ENCODE data around the gene PLPP4.

The PLPP4 gene

DNA sequence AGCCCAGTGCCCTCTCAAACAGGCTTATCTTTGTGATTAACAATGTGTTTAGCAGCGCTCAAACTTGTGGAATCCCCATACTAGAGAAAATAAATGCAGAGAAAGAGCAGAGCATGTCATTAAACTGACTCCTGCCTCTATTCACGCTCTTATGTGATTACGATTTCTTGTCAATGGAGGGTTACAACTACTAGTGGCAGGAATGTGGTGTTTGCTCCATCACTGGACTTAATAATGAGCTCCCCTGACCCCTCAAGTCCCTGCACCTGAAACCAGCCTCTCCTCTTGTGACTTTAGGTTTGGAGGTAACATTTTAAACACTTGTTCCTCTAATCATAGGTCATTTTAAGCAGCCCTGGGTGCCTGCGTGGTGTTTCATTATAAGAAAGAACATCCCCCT, 121.9 kb downstream of the PLPP4 start:
- DNase-seq (ENCODE audit: low read depth): no peak

DNA sequence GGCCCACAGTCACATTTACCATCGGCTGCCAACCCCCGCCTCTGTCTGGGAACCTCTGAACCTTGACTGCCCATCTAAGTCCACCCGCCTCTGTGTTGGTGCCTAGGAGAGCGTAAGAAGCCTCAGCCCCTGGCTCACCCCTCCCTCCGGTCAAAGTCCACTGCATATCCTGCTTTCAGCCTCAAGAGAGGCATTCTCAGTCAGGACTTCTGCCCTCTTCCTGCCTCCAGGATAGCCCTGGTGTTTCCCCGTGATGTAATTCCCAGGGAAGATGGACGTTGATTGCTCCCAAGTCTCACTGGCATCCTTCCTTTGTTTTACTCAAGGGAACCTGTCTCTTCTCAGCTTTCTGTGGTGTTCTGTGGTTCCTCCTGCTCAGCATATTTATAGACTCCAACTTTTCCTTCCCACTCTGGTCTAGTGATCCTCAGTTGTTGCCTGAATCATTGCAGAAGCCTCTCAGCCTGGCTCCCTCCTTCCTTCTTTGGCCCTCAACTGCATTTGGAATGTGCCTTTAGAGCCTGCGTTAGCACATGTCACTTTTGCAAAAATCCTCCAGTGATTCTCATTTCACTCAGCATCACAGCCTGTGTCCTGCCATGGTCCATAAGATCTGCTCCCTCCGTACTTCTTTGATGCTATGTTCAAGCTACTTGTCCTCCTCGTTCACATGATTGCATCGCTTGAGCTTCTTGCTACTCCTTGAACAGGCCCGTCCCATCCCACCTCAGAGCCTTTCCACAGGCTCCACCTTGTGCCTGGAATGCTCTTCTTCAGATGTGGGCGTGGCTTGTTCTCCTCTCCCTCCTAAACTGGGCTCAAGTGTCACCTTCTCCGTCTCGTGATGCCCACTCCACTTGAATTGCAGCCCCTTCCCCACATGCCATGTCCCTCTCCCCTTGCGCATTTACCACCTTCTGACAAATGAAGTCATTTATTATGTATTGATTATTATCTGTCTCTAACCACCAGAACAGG, 124.2 kb downstream of the PLPP4 start:
- no peak for DNase-seq (ENCODE audit: low read depth)

DNA sequence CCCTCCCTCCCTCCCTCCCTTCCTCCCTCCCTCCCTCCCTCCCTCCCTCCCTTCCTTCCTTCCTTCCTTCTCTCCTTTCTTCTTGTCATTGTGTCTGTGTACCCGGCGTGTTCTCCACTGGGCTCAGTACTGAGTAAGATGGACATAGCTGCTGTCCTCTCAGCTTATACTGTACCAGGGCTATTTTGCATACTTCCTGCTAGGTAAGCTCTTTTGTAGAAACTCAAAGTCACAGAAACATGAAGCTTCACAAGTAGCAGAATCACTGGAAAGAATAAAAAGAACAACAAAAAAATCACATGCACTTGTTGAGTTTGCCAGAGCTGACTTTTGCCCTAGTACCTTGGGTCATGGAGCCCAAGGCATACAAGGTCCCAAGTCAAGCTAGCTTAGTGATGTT, 125.7 kb downstream of the PLPP4 start:
- no peak for DNase-seq (ENCODE audit: low read depth)

DNA sequence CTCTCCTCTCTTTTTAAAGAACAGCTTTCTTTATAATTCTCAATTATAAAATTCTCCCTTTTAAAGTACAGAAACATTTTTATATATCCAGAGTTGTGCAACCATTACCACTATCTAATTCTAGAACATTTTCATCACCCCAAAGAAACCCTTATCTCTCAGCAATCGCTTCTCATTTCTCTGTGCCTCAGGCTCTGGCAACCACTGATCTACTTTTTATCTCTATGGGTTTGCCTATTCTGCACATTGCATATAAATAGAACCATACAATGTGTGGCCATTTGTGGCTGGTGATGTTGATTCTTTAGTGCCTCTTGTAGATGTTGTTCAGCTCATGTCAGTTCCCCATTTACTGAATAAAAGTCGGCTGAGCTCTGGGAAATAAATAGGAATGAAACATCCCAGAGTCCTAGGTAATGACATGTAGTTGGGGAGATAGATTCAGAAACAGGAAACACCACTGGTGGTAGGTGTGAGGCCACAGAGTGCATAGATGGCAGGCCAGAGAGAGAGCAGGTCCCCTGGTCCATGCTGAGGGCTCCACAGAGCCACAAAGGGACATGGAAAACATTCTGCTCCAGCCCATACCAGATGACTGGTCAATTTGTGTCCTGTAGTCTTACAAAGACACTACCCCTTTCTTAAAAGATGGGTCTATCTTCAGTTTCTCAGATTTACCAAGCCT, 126.5 kb downstream of the PLPP4 start:
- no peak for DNase-seq (ENCODE audit: low read depth)

DNA sequence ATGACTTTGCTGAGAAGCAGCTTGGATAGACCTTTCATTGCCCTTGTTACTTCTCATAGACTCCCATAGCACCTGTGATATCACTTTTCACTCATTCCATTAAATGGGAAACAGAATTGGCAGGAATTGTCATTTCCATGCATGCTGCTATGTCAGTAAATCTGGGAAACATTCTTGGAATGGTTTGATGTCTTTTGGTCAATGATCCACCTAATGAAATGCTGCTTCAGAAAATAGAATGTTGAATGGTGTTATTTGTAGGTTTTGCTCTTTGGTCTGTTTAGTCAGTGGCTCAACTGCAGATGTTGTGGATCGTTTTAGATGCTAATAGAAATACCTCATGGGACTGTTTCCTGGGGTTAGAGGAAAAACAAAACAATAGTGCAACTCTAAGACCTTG, 127.8 kb downstream of the PLPP4 start:
- DNase-seq (ENCODE audit: low read depth): no peak

DNA sequence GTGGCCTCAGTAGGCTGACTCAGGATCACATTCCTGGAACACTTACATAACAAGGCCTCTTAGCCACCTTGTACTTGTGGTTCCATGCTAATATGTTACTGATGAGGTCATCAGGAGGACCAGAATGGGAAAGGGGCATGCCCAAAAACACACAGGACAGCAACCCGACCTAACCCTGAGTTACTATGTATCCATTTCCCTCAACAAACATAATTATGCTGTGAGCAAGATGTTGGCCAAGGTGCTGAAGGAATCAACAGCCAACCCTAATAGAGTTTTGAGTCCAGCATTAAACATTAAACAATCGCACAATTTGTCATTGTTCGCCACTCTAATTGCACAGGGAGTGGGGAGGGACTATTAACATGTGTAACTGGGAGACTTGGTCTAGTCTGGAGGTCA, 129.4 kb downstream of the PLPP4 start:
- no peak for DNase-seq (ENCODE audit: low read depth)

DNA sequence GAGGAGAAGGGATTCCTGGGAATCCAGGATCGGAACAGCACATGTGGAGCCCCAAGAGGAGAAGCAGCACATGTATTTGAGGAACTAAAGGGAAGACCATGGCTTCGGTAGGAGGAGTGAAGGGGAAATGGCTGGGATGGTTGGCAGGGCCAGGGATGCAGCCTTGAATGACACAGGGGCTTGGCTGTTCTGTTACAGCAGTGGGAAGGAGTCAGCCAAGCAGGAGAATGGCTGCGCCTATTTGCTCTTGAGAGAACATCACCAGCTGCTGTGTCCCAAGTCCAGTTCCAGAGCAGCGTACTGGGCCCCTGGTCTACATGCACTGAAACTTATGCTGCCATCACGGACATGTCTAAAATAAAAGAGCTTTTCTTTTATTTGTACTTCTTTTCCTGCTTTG, 130.0 kb downstream of the PLPP4 start:
- DNase-seq (ENCODE audit: low read depth): no peak

DNA sequence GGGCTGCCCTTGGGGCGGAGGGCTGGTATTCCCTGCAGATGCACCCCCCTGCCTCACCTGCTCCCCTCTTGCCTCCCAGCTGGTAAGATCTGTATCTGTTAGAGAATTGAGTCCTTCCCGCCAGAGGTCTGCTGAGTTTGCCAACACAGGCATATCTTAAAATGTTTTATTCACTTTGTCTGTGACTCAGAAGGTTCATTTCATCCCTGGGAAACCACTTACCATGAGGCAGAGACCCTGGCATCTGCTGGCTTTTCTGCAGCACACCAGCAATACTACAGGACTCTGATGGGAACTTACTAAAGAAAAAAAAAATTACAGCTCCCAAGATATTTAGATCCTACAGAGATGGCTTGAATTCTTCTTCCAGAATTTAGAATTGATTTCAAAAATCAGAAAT, 131.3 kb downstream of the PLPP4 start:
- no peak for DNase-seq (ENCODE audit: low read depth)

DNA sequence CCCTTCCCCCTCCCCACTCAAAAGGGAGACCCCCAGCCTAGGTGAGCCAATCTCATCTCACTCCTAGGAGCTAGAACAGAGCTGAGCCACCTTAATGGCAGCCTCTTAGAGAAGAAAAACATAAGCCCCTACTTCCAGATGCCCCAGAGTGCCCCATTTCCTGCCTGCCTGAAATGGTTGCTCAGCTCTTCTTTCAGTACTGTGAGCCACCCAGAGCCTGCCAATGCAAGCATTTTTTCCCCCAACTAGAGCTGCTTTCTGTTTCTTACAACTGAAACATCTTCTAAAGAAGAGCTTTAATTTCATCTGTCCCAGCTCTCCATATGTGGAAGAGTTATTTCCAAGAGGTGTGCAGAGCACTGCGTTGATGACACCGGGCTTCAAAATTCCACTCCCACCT, 136.7 kb downstream of the PLPP4 start:
- DNase-seq (ENCODE audit: low read depth): no peak

DNA sequence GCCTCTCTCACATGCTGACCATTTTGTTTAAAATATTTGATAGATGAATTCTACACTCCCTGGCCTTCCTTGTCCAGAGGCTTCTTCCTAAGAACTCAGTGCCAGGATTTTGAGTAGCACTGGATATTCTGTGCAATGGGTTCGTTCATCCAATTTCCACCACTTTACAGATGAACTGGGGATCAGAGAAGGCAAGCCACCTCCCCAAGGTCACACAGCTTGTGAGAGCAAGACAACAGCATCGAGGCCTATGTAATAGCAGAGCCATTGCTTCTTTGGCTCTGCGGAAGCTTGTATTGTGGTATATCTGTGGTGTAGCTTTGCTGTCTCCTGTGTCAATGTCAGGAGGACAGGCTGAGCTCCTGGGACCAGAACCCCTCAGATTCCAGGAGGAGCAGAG, 140.9 kb downstream of the PLPP4 start:
- DNase-seq (ENCODE audit: low read depth): no peak

DNA sequence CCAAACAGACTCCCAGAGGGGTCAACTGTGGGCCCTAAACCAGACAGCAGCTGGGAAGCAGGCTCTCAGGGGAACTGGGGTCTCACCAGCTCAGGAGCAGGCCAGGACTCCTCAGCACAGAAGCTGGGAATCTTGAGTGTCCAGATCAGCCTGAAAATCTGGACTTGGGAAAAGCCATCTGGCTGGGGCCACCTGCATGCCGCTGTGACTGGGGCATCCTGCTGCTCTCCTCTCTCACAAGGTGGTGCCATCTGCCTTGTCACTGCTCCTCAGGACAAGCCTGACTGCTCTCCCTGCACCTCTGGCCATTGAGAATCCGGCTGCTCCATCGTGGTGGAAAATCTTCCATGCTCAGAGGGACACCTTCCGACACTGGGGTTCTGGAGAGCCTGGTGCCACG, 141.4 kb downstream of the PLPP4 start:
- no peak for DNase-seq (ENCODE audit: low read depth)

DNA sequence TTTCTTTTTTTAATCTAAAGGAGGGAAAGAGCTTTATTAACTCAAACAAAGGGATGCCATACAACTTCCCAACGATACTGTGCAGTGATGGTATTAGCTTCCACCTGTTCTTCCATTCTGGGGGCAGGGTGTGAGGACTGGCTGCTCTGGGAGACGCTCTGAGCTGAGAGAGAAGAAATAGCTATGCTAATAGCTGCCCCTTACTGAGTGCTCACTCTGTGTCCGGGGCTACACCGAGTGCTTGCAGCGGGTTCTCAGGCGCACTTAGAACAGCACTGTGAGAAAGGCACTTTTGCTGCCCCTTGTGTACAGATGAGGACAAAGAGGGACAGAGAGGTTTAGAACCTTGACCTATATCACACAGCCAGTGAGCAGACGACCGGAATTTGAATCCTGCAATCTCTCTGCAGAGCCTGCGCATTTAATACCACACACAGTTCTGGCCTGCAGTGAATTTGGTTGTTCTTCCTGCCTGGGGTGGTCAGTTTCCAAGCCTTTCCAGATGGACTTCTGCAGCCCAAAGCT, 142.2 kb downstream of the PLPP4 start:
- DNase-seq (ENCODE audit: low read depth): no peak

DNA sequence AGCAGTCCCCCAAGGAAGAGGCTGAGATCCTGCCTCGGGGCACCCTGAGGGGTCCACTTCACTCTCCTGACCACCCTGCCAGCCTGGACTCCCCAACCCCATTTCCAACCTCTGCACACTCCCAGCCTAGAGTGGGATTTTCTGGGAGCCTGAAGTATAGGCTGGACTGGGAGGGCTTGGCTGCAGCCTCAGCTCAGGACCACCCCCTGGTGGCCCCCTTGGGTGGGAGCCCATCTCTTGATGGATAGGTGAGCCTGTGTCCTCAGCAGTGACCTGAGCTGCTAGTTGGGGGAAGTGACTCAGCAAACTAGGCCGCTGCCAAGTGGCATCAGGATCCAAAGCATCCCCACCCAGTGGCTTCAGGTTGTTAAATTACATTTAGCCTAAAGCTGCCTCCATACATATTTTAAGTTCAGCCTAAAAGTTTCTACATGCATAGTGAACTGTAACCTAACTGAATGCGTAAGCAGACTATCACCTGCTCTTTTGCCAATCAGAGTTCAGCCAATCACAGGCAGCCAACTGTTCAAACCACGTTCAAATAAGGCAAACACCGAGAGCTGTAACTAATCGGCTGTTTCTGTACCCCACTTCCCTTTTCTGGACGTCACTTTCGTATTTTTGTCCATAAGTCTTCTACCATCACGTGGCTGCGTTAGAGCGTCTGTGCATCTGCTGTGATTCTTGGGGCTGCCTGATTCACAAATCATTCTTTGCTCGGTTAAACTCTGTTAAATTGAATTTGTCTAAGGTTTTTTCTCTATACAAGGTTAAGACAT, 144.0 kb downstream of the PLPP4 start:
- no peak for DNase-seq (ENCODE audit: low read depth)

DNA sequence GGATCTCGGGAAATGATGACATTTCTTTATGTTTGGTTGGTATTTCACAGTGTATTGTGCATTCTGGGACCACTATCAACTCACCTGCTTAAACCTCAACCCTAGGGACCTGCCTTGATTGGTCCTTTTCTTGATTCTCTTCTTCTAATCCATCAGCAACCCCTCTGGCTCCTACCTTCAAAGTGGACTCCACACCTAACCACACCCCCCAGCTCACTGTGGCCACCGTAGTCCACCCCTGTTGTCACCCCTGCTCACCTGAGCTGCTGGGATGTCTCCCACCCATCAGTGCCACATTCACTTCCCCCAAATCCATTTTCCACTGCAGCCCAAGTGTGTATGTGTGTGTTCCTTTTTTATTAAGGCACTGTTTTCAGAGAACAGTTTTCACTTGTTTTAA, 145.0 kb downstream of the PLPP4 start:
- DNase-seq (ENCODE audit: low read depth): no peak

DNA sequence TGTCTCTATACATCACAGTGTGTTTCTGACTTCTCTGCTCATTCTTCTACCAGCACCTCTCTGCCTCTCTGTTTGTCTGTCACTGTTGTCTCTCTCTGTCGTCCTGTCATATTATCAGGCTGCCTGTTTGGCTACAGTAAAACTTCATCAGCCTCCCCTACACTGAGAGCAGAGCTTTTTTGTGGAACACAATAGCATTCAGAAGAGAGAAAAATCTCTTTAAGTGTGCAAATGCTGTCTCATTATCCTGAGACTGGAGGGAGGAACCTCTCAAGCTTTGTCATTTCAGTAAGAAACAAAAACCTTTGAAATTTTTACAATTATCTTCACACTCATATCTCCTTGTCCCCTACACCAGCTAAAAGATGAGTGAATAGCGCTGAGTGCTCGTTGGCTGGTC, 148.4 kb downstream of the PLPP4 start:
- DNase-seq (ENCODE audit: low read depth): no peak

DNA sequence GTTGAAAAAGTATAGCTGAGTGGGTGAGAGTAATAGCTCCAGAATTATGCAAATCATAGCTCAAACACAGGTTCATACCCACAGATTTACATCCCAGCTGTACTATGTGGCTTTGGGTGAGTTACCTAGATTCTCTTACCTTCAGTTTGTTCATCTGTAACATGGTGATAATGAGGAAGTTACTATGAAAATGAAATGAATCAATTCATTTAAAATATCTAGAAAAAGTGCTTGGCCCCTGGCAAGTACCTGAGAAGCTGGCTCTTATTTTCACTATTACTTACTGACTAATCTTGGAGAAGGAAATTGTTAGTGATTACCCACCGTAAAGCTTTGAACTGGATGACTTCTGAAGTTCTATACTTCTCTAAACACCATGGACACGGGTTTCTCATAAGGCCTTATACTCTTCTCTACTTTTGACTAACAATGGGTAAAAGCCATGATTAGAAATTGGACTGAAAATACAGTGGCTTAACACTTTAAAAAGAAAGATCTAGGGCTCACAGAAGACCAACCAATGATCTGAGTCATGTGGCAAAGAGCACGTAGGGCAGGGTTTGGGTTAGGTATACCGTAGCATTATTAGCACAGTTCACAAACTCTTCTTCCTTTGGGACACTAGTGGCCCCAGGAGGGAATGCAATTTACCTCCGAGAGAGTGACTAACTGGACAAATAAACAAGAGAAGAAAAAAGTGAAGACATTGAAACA, 149.2 kb downstream of the PLPP4 start:
- DNase-seq (ENCODE audit: low read depth): no peak

DNA sequence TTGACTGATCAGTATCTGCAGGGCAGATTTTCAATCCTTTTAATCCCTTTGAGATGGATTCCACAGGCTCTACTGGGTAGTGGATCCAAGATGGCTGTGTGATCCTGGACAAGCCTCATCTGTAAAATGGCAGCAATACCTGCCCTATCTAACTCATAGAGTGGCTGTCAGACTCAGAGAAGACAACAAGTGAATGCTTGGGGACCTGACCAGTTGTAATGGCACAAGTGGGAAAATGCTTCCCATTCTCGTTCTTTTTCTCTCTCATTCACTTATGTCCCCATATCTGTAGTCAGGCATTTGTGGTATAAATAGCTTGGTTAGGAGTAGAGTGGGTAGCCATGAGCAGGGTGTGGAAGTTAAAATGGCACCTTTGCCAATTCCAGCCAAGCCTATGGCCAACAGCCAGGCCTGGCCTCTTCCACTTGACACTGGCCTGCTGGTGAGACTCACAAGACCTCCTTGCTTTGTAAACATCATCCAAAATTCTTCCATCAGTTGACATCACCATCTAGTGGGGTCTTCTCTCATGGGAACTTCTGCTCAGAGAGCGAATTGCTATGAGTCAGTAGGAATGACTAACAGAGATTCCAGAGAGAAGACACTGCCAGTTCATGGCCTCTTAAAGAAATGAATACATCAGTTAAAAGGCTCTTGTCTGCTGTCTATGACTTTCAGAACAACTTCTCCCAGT, 150.1 kb downstream of the PLPP4 start:
- no peak for DNase-seq (ENCODE audit: low read depth)

DNA sequence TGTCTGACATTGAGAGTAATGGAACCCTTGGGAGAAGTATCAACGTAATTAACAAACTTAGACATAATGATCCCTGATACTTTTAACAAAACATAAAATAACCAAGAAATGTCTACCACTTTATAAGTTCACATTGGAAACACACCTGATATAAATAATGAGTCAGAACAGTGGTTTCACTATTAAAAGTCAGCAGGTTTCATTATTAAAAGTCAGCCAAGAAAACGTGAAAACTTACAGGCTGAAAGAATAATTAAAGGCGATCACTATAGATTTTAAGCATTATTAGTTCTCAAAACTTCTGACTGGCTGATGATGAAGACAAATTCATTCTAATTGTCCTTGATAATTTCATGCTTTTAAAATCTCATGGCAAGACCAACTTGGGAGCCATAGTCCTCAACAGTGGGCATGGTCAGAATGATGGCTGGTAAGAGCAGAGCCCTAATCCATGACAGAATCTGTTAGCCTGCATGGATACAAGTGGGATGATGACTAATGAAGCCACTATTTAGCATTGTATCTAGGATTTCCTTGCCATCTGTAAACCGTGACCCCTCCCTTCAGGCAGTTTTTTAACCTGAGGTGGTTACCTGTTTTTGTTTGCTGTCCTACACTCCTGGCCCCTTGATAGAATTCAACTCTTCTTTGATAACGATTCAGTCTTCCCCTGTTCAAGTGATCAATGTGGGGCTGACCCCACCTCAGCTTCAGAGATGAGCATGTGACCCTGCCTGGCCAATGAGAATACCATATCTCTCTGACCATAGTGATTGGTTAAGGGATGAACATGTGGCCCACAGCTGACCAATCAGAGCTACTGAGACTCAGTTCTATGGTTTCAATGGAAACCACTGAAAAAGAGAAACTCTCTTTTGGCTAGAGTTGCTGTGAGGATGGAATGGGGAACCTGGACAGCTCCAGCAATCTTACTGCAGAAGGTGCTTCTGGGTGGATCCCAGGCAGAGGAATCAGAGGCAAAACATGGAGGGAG, 151.0 kb downstream of the PLPP4 start:
- DNase-seq (ENCODE audit: low read depth): no peak

DNA sequence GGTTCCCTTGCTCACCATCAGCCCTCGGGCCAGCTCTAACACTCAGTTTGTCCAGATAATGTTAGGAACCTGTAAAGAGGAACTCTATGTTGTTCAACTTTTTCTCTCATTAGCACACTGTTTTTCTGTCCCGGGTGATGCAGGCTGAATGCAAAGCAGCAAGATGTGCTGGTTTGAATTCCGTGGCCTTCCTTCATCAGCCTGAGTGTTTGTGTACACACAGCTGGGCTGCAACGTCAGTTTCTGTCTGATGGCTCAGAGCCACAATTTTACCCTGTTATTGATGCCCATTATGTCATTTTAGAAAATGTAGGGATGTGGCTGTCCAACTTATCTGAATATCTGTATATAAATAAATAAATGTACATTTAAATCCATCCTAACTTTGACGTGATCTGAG, 152.0 kb downstream of the PLPP4 start:
- DNase-seq (ENCODE audit: low read depth): no peak

DNA sequence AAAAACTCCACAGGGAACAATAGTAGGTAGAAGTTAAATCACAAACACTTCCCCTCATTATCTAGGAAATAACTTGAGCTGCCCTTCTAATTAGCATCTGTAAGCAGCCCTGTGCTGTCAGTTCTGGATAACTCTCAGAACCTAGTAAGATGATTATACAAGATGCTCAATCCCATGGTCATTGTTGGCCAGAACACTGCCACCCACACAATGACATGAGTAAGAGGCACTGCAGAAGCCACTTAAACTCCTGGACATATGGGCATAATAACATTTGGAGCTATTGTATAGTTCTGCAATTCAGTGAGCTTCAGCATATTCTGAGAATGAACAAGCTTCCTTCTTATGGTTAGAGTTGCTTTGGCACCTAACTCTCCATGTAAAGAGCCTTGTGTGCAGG, 153.8 kb downstream of the PLPP4 start:
- no peak for DNase-seq (ENCODE audit: low read depth)

Data from stimulated activated CD8-positive, alpha-beta memory T cell treated with anti-CD3 and anti-CD28 coated beads, Interleukin-15, amount 100 ng/mL, for 24 hours (primary cell).